GM20000 (cell line): ENCODE measurements around the gene APOA5.

Experiments used
- DNase-seq: peaks from one replicate; pipeline ENCODE4 v3.0.0; 2012; ENCODE audit warnings: low spot score
- TF ChIP-seq, protein P1 (sequence below): IDR thresholded peaks from 2 replicates; pipeline ENCODE4 v1.5.1; 2012; ENCODE audit warnings: mild to moderate bottlenecking, control low read depth; ENCODE audit errors: extremely low read depth, missing control alignments

Gene APOA5

DNA sequence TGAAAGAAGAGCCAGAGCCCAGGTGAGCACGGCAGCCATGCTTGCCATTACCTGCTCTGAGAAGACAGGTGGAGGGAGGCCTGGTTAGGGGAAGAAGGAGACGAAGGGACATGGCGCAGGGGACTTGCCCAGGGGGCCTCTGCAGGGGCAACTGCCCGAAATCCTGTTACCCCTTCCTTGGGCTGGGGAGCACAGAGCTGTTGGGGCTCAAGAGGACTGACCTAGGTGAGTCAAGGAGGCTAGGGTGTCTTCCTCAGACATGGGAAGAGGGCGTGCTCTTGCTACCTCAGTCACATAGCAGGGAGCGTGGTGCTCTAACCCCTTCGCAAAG, at the start of gene APOA5:
APOA5 (minus strand) TSS at position 67 of the 331 bp plus-strand sequence; CDS start at position 48, 19 bp downstream.
- no peak for DNase-seq
- TF ChIP-seq, protein P1, sequence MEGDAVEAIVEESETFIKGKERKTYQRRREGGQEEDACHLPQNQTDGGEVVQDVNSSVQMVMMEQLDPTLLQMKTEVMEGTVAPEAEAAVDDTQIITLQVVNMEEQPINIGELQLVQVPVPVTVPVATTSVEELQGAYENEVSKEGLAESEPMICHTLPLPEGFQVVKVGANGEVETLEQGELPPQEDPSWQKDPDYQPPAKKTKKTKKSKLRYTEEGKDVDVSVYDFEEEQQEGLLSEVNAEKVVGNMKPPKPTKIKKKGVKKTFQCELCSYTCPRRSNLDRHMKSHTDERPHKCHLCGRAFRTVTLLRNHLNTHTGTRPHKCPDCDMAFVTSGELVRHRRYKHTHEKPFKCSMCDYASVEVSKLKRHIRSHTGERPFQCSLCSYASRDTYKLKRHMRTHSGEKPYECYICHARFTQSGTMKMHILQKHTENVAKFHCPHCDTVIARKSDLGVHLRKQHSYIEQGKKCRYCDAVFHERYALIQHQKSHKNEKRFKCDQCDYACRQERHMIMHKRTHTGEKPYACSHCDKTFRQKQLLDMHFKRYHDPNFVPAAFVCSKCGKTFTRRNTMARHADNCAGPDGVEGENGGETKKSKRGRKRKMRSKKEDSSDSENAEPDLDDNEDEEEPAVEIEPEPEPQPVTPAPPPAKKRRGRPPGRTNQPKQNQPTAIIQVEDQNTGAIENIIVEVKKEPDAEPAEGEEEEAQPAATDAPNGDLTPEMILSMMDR, result no peak

DNA sequence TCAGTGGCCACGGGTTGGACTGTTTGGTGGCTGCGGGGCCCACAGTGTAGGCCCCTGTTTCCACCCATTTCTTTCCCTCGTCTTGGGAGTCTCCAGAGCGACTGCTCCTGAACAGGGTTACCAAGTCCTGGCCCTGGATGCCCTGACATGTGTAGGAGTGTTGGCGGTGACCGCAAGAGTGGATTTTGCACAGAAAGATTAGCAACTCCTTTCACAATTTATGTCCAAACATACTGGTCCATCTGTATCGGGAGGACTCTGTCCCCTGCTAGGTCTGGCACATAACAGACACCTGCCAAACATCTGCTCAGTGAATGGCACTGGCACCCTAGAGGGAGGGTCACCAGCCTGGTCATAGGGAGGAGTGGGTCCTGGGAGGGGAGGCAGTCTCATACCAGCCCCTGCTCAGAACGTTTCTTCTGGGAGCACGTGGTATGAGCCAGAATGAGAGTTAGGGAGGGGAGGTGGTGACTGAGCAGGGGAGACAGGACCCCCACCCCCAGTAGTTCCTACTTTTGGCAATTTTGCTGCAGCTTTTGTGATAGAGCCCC, 49.1 kb upstream of the APOA5 start:
- TF ChIP-seq, protein P1, result no peak
- no peak for DNase-seq

GRCh38 chr11:116840224-116840745, 48.6 kb upstream of the APOA5 start:
- DNase-seq, result no peak

DNA sequence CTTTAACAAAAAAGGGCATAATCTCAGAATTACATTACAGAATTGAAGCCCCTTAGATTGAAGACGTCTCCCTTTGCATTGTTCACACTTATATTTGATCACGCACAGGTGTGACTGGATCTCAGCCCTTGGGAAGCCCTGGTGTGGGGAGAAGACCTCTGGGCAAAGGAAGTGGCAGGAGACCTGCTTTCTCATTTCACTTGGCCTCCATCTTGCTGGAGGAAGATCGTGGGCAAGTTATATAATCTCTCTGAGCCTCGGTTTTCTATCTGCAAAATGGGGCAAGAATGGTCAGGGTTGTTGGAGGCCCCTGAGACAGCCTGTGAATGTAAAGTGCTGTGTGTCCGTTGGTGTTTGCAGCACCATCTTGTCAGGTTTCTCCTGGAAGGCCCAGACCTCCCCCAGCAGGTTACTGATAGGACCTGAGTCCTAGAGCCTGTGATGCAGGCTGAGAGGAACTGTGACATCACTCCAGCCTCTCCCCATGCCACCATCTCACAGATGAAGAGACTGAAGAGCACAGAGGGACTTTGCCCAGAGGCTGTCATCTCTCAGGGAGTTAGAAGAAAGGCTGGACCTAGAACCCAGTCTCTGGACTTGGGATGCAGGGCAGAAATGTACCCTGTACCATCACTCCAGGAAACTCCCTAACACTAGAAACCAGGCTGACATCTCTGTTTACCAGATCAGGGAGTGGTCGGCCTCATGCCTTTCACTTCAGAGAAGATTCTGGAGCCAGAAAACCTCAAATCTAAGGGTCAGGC, 46.8 kb upstream of the APOA5 start:
- DNase-seq, result no peak
- TF ChIP-seq, protein P1, result no peak

More at GRCh38 chr11:116840224-116840745, 48.6 kb upstream of the APOA5 start:
- TF ChIP-seq, protein P1, result no peak

DNA sequence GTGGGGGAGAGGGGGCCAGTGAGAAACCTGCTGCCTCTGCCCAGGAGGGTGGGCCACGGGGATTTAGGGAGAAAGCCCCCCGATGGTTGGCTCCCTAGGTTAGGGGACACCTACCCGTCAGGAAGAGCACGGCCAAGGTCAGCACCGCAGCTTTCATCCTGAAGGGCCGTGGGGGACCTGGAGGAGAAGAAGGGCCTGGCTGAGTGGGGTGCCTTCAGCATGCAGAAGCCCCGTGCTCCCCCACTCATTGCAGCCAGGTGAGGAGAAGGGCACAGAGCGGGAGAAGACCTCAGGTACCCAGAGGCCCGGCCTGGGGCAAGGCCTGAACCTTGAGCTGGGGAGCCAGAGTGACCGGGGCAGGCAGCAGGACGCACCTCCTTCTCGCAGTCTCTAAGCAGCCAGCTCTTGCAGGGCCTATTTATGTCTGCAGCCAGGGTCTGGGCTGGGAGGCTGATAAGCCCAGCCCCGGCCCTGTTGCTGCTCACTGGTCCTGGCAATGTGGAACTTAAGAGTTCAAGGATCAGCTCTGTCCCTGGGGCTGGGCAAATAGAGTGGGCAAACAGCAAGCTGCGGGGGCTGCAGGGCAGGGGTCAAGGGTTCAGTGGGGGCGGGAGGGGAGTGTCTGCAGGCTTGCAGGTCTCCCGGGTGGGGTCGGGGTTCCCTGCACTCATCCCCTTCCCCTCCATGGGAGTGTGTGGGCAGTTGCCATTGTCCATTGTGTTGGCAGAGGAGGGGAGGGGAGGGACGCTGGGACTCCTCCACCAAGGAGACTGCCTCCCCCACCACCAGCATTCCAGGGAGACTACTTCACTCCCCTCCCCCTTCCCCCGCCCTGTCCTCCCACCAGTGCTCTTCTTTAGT, 45.8 kb upstream of the APOA5 start, which contains the start of gene APOA1:
APOA1 (minus strand) TSS at position 392 of the 861 bp plus-strand sequence; CDS start at position 157, 235 bp downstream.
- TF ChIP-seq, protein P1, result no peak
- no peak for DNase-seq

GRCh38 chr11:116836632-116836991, 44.9 kb upstream of the APOA5 start:
- DNase-seq, result no peak
- TF ChIP-seq, protein P1, result no peak
